Gastrocnemius medialis (tissue), 4 donors: Measurements from ENCODE around the gene PRDX1. TPM values are rescaled to one million over a fixed set of nuclear protein-coding genes. Genes with fewer than 3 reads are reported as not detected.
A peak's percentile ranks its signal among the peaks of the same experiment; 100 is the strongest.

ENCODE experiments used
- ATAC-seq, 2 donors: fragments of 150-250 bp; one replicate each; pipeline ENCODE4 v1.9.1; 2016
- DNase-seq, 2 donors: peaks; one replicate each; pipeline ENCODE4 v3.0.0-alpha.2; 2019
- H3K27ac ChIP-seq, 4 donors: fragments of 200-600 bp; sonication (generic); 1 replicate in 1 of 4; 2 replicates in 3 of 4; pipeline ENCODE4 v1.5.1; 2016 to 2018; ENCODE audit warnings: mild to moderate bottlenecking in 2 of 4, moderate library complexity in 1 of 4
- H3K27me3 ChIP-seq, 3 donors: fragments of 200-600 bp; sonication (generic) in 2 of 3; 1 replicate in 1 of 3; 2 replicates in 2 of 3; pipeline versions ENCODE4 v1.5.1 to v1.6.0; 2016 to 2019; ENCODE audit warnings: mild to moderate bottlenecking in 1 of 3, moderate library complexity in 1 of 3
- H3K36me3 ChIP-seq, 2 donors: fragments of 200-600 bp; sonication (generic) in 1 of 2; one replicate each; pipeline ENCODE4 v1.5.1; 2017 to 2018
- H3K4me1 ChIP-seq, 2 donors: fragments of 200-600 bp; sonication (generic) in 1 of 2; one replicate each; pipeline ENCODE4 v1.5.1; 2016 to 2017; ENCODE audit warnings: mild to moderate bottlenecking in 2 of 2
- H3K4me3 ChIP-seq, 4 donors: fragments of 200-600 bp; sonication (generic) in 3 of 4; 1 replicate in 1 of 4; 2 replicates in 3 of 4; pipeline ENCODE4 v1.5.1; 2016 to 2019; ENCODE audit warnings: mild to moderate bottlenecking in 2 of 4
- H3K9me3 ChIP-seq, 3 donors: fragments of 200-600 bp; sonication (generic) in 2 of 3; 1 replicate in 1 of 3; 2 replicates in 2 of 3; pipeline ENCODE4 v1.5.1; 2016 to 2019
- CTCF ChIP-seq, 5 experiments: fragments of 450-650 bp in 3 of 5; fragments of 200-600 bp in 2 of 5; sonication (generic) in 2 of 5; IDR thresholded peaks in 4 of 5; conservative IDR thresholded peaks in 1 of 5; 1 replicate in 4 of 5; 2 replicates in 1 of 5; pipeline ENCODE4 v1.5.1; 2016 to 2019; ENCODE audit warnings: antibody characterized with exemption in 5 of 5, mild to moderate bottlenecking in 3 of 5, moderate library complexity in 3 of 5
- POLR2A ChIP-seq, 2 donors: fragments of 450-650 bp; IDR thresholded peaks; one replicate each; pipeline ENCODE4 v1.6.1; 2017; ENCODE audit warnings: antibody characterized with exemption in 2 of 2, mild to moderate bottlenecking in 2 of 2, moderate library complexity in 2 of 2
- in situ Hi-C, 4 donors: fragments of 200-750 bp; cut with MboI; loops; one replicate each; pipeline versions ENCODE4 v1.15.0 to v1.8.0; 2017; ENCODE audit warnings: low sequenced_read_pairs in 4 of 4
- intact Hi-C: fragments of 100-400 bp; cut with DNase I; formaldehyde crosslinking; loops from one replicate; pipeline ENCODE4 v1.15.1; 2023; ENCODE audit warnings: low total_unique reads
- total RNA-seq, 4 donors: library from RNA; depleted of rRNA; stranded (reverse); fragments of >200 nt; gene quantifications; one replicate each; pipeline versions ENCODE4 v1.1.0 to v1.2.3, GENCODE V29; 2016

Gene PRDX1
- total RNA-seq, 4 donors from 2014 or later = 406 to 554 (median 482) TPM

- intact Hi-C loops (loop anchor here (10.0 kb wide), 1 partner anchor 381 kb away; no protein-coding TSS in a partner anchor), in situ Hi-C loops (loop anchor here in 2 of 4 donors (10.0 to 25.0 kb wide), 2 partner anchors 61 to 716 kb away; partner anchors contain the start of genes BEST4 (in 1 of the 2) and RPS8 (in 1 of the 2))
- no peak for ATAC-seq
- Histone ChIP-seq H3K27me3 (no peaks in the 10 kb centered on the region), H3K9me3 (no peaks in the 10 kb centered on the region), H3K27ac (no peak overlapping the region), H3K4me1 (peaks cover 17 to 19% of the 10 kb centered on the region in 2 donors), H3K36me3 (peaks cover 0 to 2% of the 10 kb centered on the region in 2 donors), H3K4me3 (no peak overlapping the region)
- TF ChIP-seq POLR2A (IDR thresholded peaks at IDR 0.05) (no peak), CTCF (IDR thresholded peaks at IDR 0.05 in 4 of 5, conservative IDR thresholded peaks at IDR 0.05 in 1 of 5) (no peak)
- DNase-seq = no peak
Measured at GRCh38 chr1:45503462-45504360, 18.0 kb downstream of the PRDX1 start.

GRCh38 chr1:45501505-45501859 lies 20.2 kb downstream of the PRDX1 start:
- Histone ChIP-seq H3K27me3 (no peaks in the 10 kb centered on the region), H3K4me1 (peaks cover 17 to 19% of the 10 kb centered on the region in 2 donors), H3K27ac (peak overlapping the region in 3 of 4 donors; percentile 74 to 87 (median 83)), H3K4me3 (no peak overlapping the region), H3K36me3 (no peaks in the 10 kb centered on the region), H3K9me3 (no peaks in the 10 kb centered on the region)
- intact Hi-C loops = loop anchor here (10.0 kb wide), 1 partner anchor 383 kb away; no protein-coding TSS in a partner anchor
- ATAC-seq (no peak), DNase-seq (no peak)
- in situ Hi-C loops = loop anchor here in 2 of 4 donors (10.0 to 25.0 kb wide), 2 partner anchors 63 to 714 kb away; partner anchors contain the start of genes BEST4 (in 1 of the 2) and RPS8 (in 1 of the 2)
- TF ChIP-seq CTCF (IDR thresholded peaks at IDR 0.05 in 4 of 5, conservative IDR thresholded peaks at IDR 0.05 in 1 of 5) (no peak), POLR2A (IDR thresholded peaks at IDR 0.05) (no peak)

- Histone ChIP-seq H3K36me3 (no peaks in the 10 kb centered on the region), H3K9me3 (no peaks in the 10 kb centered on the region), H3K4me3 (peak overlapping the region; percentile 73 to 81 (median 78)), H3K4me1 (peaks cover 17 to 19% of the 10 kb centered on the region in 2 donors), H3K27ac (peak overlapping the region; percentile 74 to 87 (median 82)), H3K27me3 (no peaks in the 10 kb centered on the region)
- DNase-seq = no peak
- in situ Hi-C loops (loop anchor here in 2 of 4 donors (10.0 to 25.0 kb wide), 2 partner anchors 485 to 487 kb away; partner anchors contain the start of genes HECTD3 (in 2 of the 2) and UROD (in 2 of the 2)), intact Hi-C loops (no loop called here)
- ATAC-seq = no peak
- TF ChIP-seq POLR2A (IDR thresholded peaks at IDR 0.05) (no peak), CTCF (IDR thresholded peaks at IDR 0.05 in 4 of 5, conservative IDR thresholded peaks at IDR 0.05 in 1 of 5) (no peak)
Measured at GRCh38 chr1:45499415-45499769, 22.3 kb downstream of the PRDX1 start.

GRCh38 chr1:45498279-45498678 lies 23.4 kb downstream of the PRDX1 start:
- H3K4me1 ChIP-seq = peaks cover 17 to 19% of the 10 kb centered on the region in 2 donors
- no peak for ATAC-seq
- no peak overlapping the region for H3K27ac ChIP-seq
- H3K27me3 ChIP-seq = no peaks in the 10 kb centered on the region
- H3K4me3 ChIP-seq = no peak overlapping the region
- no peak for TF ChIP-seq CTCF (IDR thresholded peaks at IDR 0.05 in 4 of 5, conservative IDR thresholded peaks at IDR 0.05 in 1 of 5)
- no peak for TF ChIP-seq POLR2A (IDR thresholded peaks at IDR 0.05)
- intact Hi-C loops (no loop called here), in situ Hi-C loops (loop anchor here in 2 of 4 donors (10.0 to 25.0 kb wide), 2 partner anchors 483 to 486 kb away; partner anchors contain the start of genes HECTD3 (in 2 of the 2) and UROD (in 2 of the 2))
- DNase-seq = no peak
- no peaks in the 10 kb centered on the region for H3K9me3 ChIP-seq
- H3K36me3 ChIP-seq = no peaks in the 10 kb centered on the region
